Endodermal cell (in vitro differentiated cells): Measurements from ENCODE around the gene RIMS4. TPM values are rescaled to one million over a fixed set of nuclear protein-coding genes. Genes with fewer than 3 reads are reported as not detected.

ENCODE experiments used
- DNase-seq: peaks from one replicate; pipeline ENCODE4 v3.0.0-alpha.2; 2017
- H3K27ac ChIP-seq: 2 replicates; pipeline ENCODE4 v1.5.1; 2013; ENCODE audit warnings: mild to moderate bottlenecking, low read depth, low read length, moderate library complexity
- H3K27me3 ChIP-seq: 2 replicates; pipeline ENCODE4 v1.6.1; 2013; ENCODE audit warnings: mild to moderate bottlenecking, low read length, moderate library complexity; ENCODE audit not compliant: insufficient read depth, control insufficient read depth, poor library complexity, severe bottlenecking
- H3K36me3 ChIP-seq: 2 replicates; pipeline ENCODE4 v1.7.0; 2013; ENCODE audit warnings: mild to moderate bottlenecking, low read length, moderate library complexity; ENCODE audit not compliant: control insufficient read depth, insufficient read depth
- H3K4me1 ChIP-seq: one replicate; pipeline ENCODE4 v1.7.0; 2013; ENCODE audit warnings: low read length; ENCODE audit not compliant: control insufficient read depth, insufficient read depth
- H3K4me3 ChIP-seq: 2 replicates; pipeline ENCODE4 v1.5.1; 2013; ENCODE audit warnings: mild to moderate bottlenecking, low read length, moderate library complexity
- H3K9ac ChIP-seq: 2 replicates; pipeline ENCODE4 v1.6.1; 2013; ENCODE audit warnings: mild to moderate bottlenecking, low read length, moderate library complexity; ENCODE audit not compliant: poor library complexity, severe bottlenecking; ENCODE audit errors: extremely low read depth
- H3K9me3 ChIP-seq: 2 replicates; pipeline ENCODE4 v1.6.1; 2013; ENCODE audit warnings: mild to moderate bottlenecking, low read length, moderate library complexity; ENCODE audit not compliant: control insufficient read depth
- H3K27ac Mint-ChIP-seq: 2 replicates; pipeline ENCODE4 v1.8.0; 2020; ENCODE audit warnings: mixed read lengths
- H3K27me3 Mint-ChIP-seq: 2 replicates; pipeline ENCODE4 v1.8.0; 2021; ENCODE audit warnings: mild to moderate bottlenecking, mixed read lengths; ENCODE audit not compliant: insufficient read depth
- H3K36me3 Mint-ChIP-seq: 2 replicates; pipeline ENCODE4 v1.8.0; 2020; ENCODE audit warnings: low read depth, mixed read lengths
- H3K4me1 Mint-ChIP-seq: 2 replicates; pipeline ENCODE4 v1.8.0; 2020; ENCODE audit warnings: mixed read lengths
- H3K4me3 Mint-ChIP-seq: 2 replicates; pipeline ENCODE4 v1.8.0; 2020; ENCODE audit warnings: mild to moderate bottlenecking, moderate library complexity, mixed read lengths
- H3K9me3 Mint-ChIP-seq: 2 replicates; pipeline ENCODE4 v1.8.0; 2020; ENCODE audit warnings: mild to moderate bottlenecking, mixed read lengths
- CTCF ChIP-seq: fragments of 200-600 bp; sonication (generic); conservative IDR thresholded peaks from 2 replicates; pipeline ENCODE4 v1.5.0; 2021; ENCODE audit warnings: antibody characterized with exemption, mild to moderate bottlenecking
- WGBS, 2 experiments: methylation state at CpG; one replicate each; pipeline versions ENCODE4 v1.1.5 to v1.1.7; 2013; ENCODE audit warnings: missing lambda C conversion rate in 2 of 2, mixed read lengths in 1 of 2; ENCODE audit not compliant: insufficient coverage in 1 of 2, insufficient read length in 1 of 2; 5-methylcytosine and 5-hydroxymethylcytosine counted together
- total RNA-seq, 2 donors: library from RNA; stranded (reverse); fragmentation: NEBNext Ultra II Directional in 1 of 2; extraction: Animal tissue kit (Norgen Biotek cat#: 25700) in 1 of 2; gene quantifications; 2 replicates in 1 of 2; 3 replicates in 1 of 2; pipeline ENCODE4 v1.2.1, GENCODE V29; 2021

RIMS4 gene
- total RNA-seq, 2 donors from 2014 or later, result 4.3 to 13.0 TPM

- H3K9ac ChIP-seq, result no peak overlapping the region
- no peak overlapping the region for H3K4me3 ChIP-seq
- Mint-ChIP-seq H3K27me3 (no peaks in the 10 kb centered on the region), H3K9me3 (peaks cover 3% of the 10 kb centered on the region), H3K4me1 (no peaks in the 10 kb centered on the region), H3K36me3 (no peaks in the 10 kb centered on the region), H3K4me3 (no peak overlapping the region), H3K27ac (no peak overlapping the region)
- TF ChIP-seq CTCF, result no peak
- no peaks in the 10 kb centered on the region for H3K27me3 ChIP-seq
- no peaks in the 10 kb centered on the region for H3K36me3 ChIP-seq
- H3K27ac ChIP-seq, result no peak overlapping the region
- H3K9me3 ChIP-seq, result no peaks in the 10 kb centered on the region
- DNase-seq, result no peak
- WGBS, 2 experiments, result 90 to 92% methylated on average over 7 to 12 of the region's 12 CpGs
- H3K4me1 ChIP-seq, result no peaks in the 10 kb centered on the region
These were observed 26.3 kb upstream of the RIMS4 start for GRCh38 chr20:44836601-44837120.

- Histone ChIP-seq H3K36me3 (no peaks in the 10 kb centered on the region), H3K4me3 (no peak overlapping the region), H3K4me1 (no peaks in the 10 kb centered on the region), H3K9ac (no peak overlapping the region), H3K27me3 (no peaks in the 10 kb centered on the region), H3K27ac (no peak overlapping the region), H3K9me3 (peaks cover 2% of the 10 kb centered on the region)
- no peak for TF ChIP-seq CTCF
- peaks cover 3% of the 10 kb centered on the region for H3K27me3 Mint-ChIP-seq
- WGBS, 2 experiments, result 86 to 91% methylated on average over 5 to 7 of the region's 7 CpGs
- H3K36me3 Mint-ChIP-seq, result no peaks in the 10 kb centered on the region
- no peaks in the 10 kb centered on the region for H3K4me1 Mint-ChIP-seq
- no peak overlapping the region for H3K27ac Mint-ChIP-seq
- no peak for DNase-seq
- H3K9me3 Mint-ChIP-seq, result peaks cover 4% of the 10 kb centered on the region
- no peak overlapping the region for H3K4me3 Mint-ChIP-seq
These were observed 25.4 kb upstream of the RIMS4 start for GRCh38 chr20:44835661-44836221.

GRCh38 chr20:44835116-44835515 lies 24.8 kb upstream of the RIMS4 start:
- peaks cover 7% of the 10 kb centered on the region for H3K9me3 ChIP-seq
- Mint-ChIP-seq H3K9me3 (peaks cover 2% of the 10 kb centered on the region), H3K27me3 (peaks cover 6% of the 10 kb centered on the region), H3K36me3 (no peaks in the 10 kb centered on the region), H3K4me3 (no peak overlapping the region), H3K27ac (no peak overlapping the region), H3K4me1 (no peaks in the 10 kb centered on the region)
- H3K36me3 ChIP-seq, result no peaks in the 10 kb centered on the region
- 96 to 100% methylated on average over 1 of the region's 1 CpG for WGBS, 2 experiments
- no peak overlapping the region for H3K9ac ChIP-seq
- H3K4me3 ChIP-seq, result no peak overlapping the region
- H3K27ac ChIP-seq, result no peak overlapping the region
- DNase-seq, result no peak
- no peak for TF ChIP-seq CTCF
- no peaks in the 10 kb centered on the region for H3K4me1 ChIP-seq
- no peaks in the 10 kb centered on the region for H3K27me3 ChIP-seq
